ENCODE measurements around the gene KCNF1. TPM values are rescaled to one million over a fixed set of nuclear protein-coding genes. Genes with fewer than 3 reads are reported as not detected.

KCNF1 gene
- total RNA-seq, 1 donor from 2014 or later, result 0.55 TPM

GRCh38 chr2:10905006-10905861 lies 6.5 kb upstream of the KCNF1 start:
- Mint-ChIP-seq H3K9me3 (ENCODE audit: low read depth) (peaks cover 5% of the 10 kb centered on the region), H3K27ac (no peak overlapping the region), H3K4me3 (ENCODE audit: low read depth) (no peak overlapping the region), H3K27me3 (peaks cover 21% of the 10 kb centered on the region), H3K36me3 (ENCODE audit: insufficient read depth) (peaks cover 2% of the 10 kb centered on the region), H3K4me1 (ENCODE audit: low read depth) (peaks cover 2% of the 10 kb centered on the region)
- no peak for TF ChIP-seq CTCF (IDR thresholded peaks at IDR 0.05; ENCODE audit: unreplicated experiment)
- DNase-seq (ENCODE audit: low spot score, unreplicated experiment), result no peak

GRCh38 chr2:10905862-10906143 lies 5.9 kb upstream of the KCNF1 start:
- H3K4me1 Mint-ChIP-seq (ENCODE audit: low read depth), result peaks cover 2% of the 10 kb centered on the region
- no peak for TF ChIP-seq CTCF (IDR thresholded peaks at IDR 0.05; ENCODE audit: unreplicated experiment)
- H3K27ac Mint-ChIP-seq, result no peak overlapping the region
- H3K9me3 Mint-ChIP-seq (ENCODE audit: low read depth), result peaks cover 5% of the 10 kb centered on the region
- H3K4me3 Mint-ChIP-seq (ENCODE audit: low read depth), result no peak overlapping the region
- DNase-seq (ENCODE audit: low spot score, unreplicated experiment), result no peak
- H3K27me3 Mint-ChIP-seq, result peaks cover 24% of the 10 kb centered on the region
- H3K36me3 Mint-ChIP-seq (ENCODE audit: insufficient read depth), result peaks cover 2% of the 10 kb centered on the region

GRCh38 chr2:10906926-10907625 lies 4.7 kb upstream of the KCNF1 start:
- H3K4me1 Mint-ChIP-seq (ENCODE audit: low read depth), result peaks cover 5% of the 10 kb centered on the region
- no peak overlapping the region for H3K27ac Mint-ChIP-seq
- peaks cover 5% of the 10 kb centered on the region for H3K9me3 Mint-ChIP-seq (ENCODE audit: low read depth)
- H3K27me3 Mint-ChIP-seq, result peaks cover 30% of the 10 kb centered on the region
- no peak overlapping the region for H3K4me3 Mint-ChIP-seq (ENCODE audit: low read depth)
- TF ChIP-seq CTCF (IDR thresholded peaks at IDR 0.05; ENCODE audit: unreplicated experiment), result no peak
- DNase-seq (ENCODE audit: low spot score, unreplicated experiment), result no peak
- H3K36me3 Mint-ChIP-seq (ENCODE audit: insufficient read depth), result peaks cover 2% of the 10 kb centered on the region

- Mint-ChIP-seq H3K4me1 (ENCODE audit: low read depth) (peaks cover 5% of the 10 kb centered on the region), H3K9me3 (ENCODE audit: low read depth) (peaks cover 5% of the 10 kb centered on the region), H3K27me3 (peaks cover 39% of the 10 kb centered on the region), H3K27ac (no peak overlapping the region), H3K4me3 (ENCODE audit: low read depth) (no peak overlapping the region), H3K36me3 (ENCODE audit: insufficient read depth) (peaks cover 2% of the 10 kb centered on the region)
- no peak for TF ChIP-seq CTCF (IDR thresholded peaks at IDR 0.05; ENCODE audit: unreplicated experiment)
- DNase-seq (ENCODE audit: low spot score, unreplicated experiment), result no peak
Observed at GRCh38 chr2:10908195-10908594, 3.5 kb upstream of the KCNF1 start.

GRCh38 chr2:10909050-10909995 lies 2.4 kb upstream of the KCNF1 start:
- Mint-ChIP-seq H3K27me3 (peaks cover 48% of the 10 kb centered on the region), H3K27ac (no peak overlapping the region), H3K9me3 (ENCODE audit: low read depth) (peaks cover 2% of the 10 kb centered on the region), H3K36me3 (ENCODE audit: insufficient read depth) (no peaks in the 10 kb centered on the region), H3K4me1 (ENCODE audit: low read depth) (peaks cover 5% of the 10 kb centered on the region), H3K4me3 (ENCODE audit: low read depth) (no peak overlapping the region)
- TF ChIP-seq CTCF (IDR thresholded peaks at IDR 0.05; ENCODE audit: unreplicated experiment), result peak; percentile 78
- DNase-seq (ENCODE audit: low spot score, unreplicated experiment), result peak; percentile 41
